HFFc6 (cell line): ENCODE data around the gene PRKAR1A. TPM values are rescaled to one million over a fixed set of nuclear protein-coding genes. Genes with fewer than 3 reads are reported as not detected.

Experiments used
- DNase-seq: peaks from one replicate; pipeline ENCODE4 v3.0.0-alpha.2; 2018
- H3K27ac Mint-ChIP-seq: 2 replicates; pipeline ENCODE4 v1.8.0; 2020; ENCODE audit warnings: mild to moderate bottlenecking, mixed read lengths
- H3K27me3 Mint-ChIP-seq: 2 replicates; pipeline ENCODE4 v1.8.0; 2021; ENCODE audit warnings: mild to moderate bottlenecking, moderate library complexity, mixed read lengths; ENCODE audit not compliant: insufficient read depth
- H3K36me3 Mint-ChIP-seq: 2 replicates; pipeline ENCODE4 v1.8.0; 2021; ENCODE audit warnings: low read depth, mixed read lengths
- H3K4me1 Mint-ChIP-seq: 2 replicates; pipeline ENCODE4 v1.8.0; 2020; ENCODE audit warnings: low read depth, mixed read lengths
- H3K4me3 Mint-ChIP-seq: 2 replicates; pipeline ENCODE4 v1.8.0; 2020; ENCODE audit warnings: mild to moderate bottlenecking, moderate library complexity, mixed read lengths
- H3K9me3 Mint-ChIP-seq: 2 replicates; pipeline ENCODE4 v1.8.0; 2020; ENCODE audit warnings: mild to moderate bottlenecking, mixed read lengths
- CTCF ChIP-seq: fragments of 200-600 bp; sonication (generic); IDR thresholded peaks from 2 replicates; pipeline ENCODE4 v1.5.0; 2021; ENCODE audit warnings: antibody characterized with exemption, mild to moderate bottlenecking
- total RNA-seq, 6 experiments: library from RNA; stranded (reverse); fragmentation: NEBNext Ultra II Directional; extraction: Animal tissue kit (Norgen Biotek cat#: 25700); gene quantifications; 2 replicates in 1 of 6; 3 replicates in 5 of 6; pipeline ENCODE4 v1.2.3, GENCODE V29; 2021

PRKAR1A gene
- total RNA-seq, 6 experiments from 2014 or later: 265 to 302 (median 292) TPM

GRCh38 chr17:68565661-68566441, 53.6 kb downstream of the PRKAR1A start:
- H3K36me3 Mint-ChIP-seq: no peaks in the 10 kb centered on the region

GRCh38 chr17:68566442-68566738, 54.2 kb downstream of the PRKAR1A start:
- peaks cover 7% of the 10 kb centered on the region for H3K27me3 Mint-ChIP-seq
- no peak overlapping the region for H3K4me3 Mint-ChIP-seq
- no peak for TF ChIP-seq CTCF
- no peaks in the 10 kb centered on the region for H3K4me1 Mint-ChIP-seq
- H3K27ac Mint-ChIP-seq: no peak overlapping the region
- DNase-seq: no peak
- no peaks in the 10 kb centered on the region for H3K9me3 Mint-ChIP-seq
- H3K36me3 Mint-ChIP-seq: no peaks in the 10 kb centered on the region

More at GRCh38 chr17:68565661-68566441, 53.6 kb downstream of the PRKAR1A start:
- Mint-ChIP-seq H3K9me3 (no peaks in the 10 kb centered on the region), H3K27ac (no peak overlapping the region), H3K4me3 (no peak overlapping the region), H3K4me1 (no peaks in the 10 kb centered on the region), H3K27me3 (peaks cover 7% of the 10 kb centered on the region)
- no peak for DNase-seq
- TF ChIP-seq CTCF: no peak

- no peak for DNase-seq
- no peak overlapping the region for H3K27ac Mint-ChIP-seq
- H3K27me3 Mint-ChIP-seq: peaks cover 5% of the 10 kb centered on the region
- no peaks in the 10 kb centered on the region for H3K9me3 Mint-ChIP-seq
- no peaks in the 10 kb centered on the region for H3K4me1 Mint-ChIP-seq
- TF ChIP-seq CTCF: no peak
- H3K4me3 Mint-ChIP-seq: no peak overlapping the region
- H3K36me3 Mint-ChIP-seq: no peaks in the 10 kb centered on the region
Measured at GRCh38 chr17:68567035-68567434, 54.8 kb downstream of the PRKAR1A start.

- no peak for TF ChIP-seq CTCF
- Mint-ChIP-seq H3K36me3 (no peaks in the 10 kb centered on the region), H3K27ac (no peak overlapping the region), H3K4me3 (no peak overlapping the region), H3K9me3 (no peaks in the 10 kb centered on the region), H3K4me1 (no peaks in the 10 kb centered on the region), H3K27me3 (peaks cover 5% of the 10 kb centered on the region)
- no peak for DNase-seq
Measured at GRCh38 chr17:68567581-68567980, 55.4 kb downstream of the PRKAR1A start.

- DNase-seq: no peak
- H3K27ac Mint-ChIP-seq: no peak overlapping the region
- no peaks in the 10 kb centered on the region for H3K9me3 Mint-ChIP-seq
- no peak for TF ChIP-seq CTCF
- H3K4me3 Mint-ChIP-seq: no peak overlapping the region
- no peaks in the 10 kb centered on the region for H3K36me3 Mint-ChIP-seq
- H3K27me3 Mint-ChIP-seq: peaks cover 5% of the 10 kb centered on the region
- no peaks in the 10 kb centered on the region for H3K4me1 Mint-ChIP-seq
Measured at GRCh38 chr17:68568581-68568980, 56.4 kb downstream of the PRKAR1A start.
